ENCODE results near the gene DAPK1.
"Not testable (repeated sequence)": the region's sequence is repeated elsewhere in the genome, so short reads cannot be mapped to it uniquely, and the experiment has no call there.

Gene DAPK1

DNA sequence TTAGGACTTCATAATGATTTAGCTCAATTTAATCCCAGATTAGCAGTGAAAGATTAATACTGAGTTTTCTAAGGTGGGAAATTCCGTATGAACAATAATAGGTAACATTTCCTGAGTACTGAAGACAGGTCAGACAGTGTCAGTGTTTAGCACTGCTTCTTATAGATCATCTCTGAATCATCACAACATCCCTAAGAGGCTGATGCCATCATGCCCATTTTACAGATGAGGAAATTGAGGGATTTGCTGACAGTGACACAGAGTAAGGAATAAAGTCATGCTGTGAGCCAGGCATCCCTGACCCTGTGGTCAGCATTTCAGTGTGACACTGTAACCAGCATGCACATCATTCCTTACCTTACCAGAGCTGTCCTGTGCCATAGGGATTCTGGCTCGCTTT lies 44.5 kb downstream of the DAPK1 start:
- DNase-seq (ENCODE audit: low read depth in 2 of 2, low spot score in 1 of 2): no peak

DNA sequence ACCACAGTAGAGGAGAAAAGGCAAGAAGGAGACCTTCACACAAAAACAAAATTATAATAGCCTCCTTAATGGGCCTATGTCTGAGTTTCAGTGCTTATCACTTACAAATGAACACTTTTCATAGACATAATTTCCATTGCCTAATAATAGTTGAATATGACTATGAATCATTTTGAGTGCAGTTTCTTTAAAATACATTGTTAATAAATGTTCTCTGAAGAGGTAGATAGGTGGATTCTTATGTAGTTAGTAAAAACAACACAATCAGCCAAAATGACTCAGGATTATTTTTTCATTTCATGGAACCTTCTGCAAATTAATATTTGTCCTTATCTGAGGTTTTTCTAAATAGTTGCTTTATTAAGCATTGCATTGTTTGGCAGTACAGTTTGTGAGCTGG lies 45.6 kb downstream of the DAPK1 start:
- DNase-seq (ENCODE audit: low read depth in 2 of 2, low spot score in 1 of 2): no peak

DNA sequence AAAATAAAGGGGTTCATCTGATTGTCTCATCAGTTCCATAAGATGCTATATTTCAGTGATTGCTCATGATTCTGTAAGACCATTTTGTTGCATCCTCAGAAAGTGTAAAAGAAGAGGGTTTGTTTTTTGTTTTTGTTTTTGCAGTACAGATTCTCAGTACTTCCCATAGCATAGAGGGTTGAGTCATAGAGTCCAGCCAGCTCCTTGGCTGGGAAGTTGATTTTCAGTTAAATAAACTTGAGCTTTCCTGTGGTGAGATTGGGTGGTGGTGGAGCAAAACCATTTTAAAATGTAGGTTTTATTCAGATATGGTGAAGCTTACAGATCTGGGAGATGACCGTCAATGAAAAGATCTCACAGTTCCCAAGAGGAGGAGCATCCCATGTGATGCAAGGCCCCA lies 48.2 kb downstream of the DAPK1 start:
- no peak for DNase-seq (ENCODE audit: low read depth in 2 of 2, low spot score in 1 of 2)

DNA sequence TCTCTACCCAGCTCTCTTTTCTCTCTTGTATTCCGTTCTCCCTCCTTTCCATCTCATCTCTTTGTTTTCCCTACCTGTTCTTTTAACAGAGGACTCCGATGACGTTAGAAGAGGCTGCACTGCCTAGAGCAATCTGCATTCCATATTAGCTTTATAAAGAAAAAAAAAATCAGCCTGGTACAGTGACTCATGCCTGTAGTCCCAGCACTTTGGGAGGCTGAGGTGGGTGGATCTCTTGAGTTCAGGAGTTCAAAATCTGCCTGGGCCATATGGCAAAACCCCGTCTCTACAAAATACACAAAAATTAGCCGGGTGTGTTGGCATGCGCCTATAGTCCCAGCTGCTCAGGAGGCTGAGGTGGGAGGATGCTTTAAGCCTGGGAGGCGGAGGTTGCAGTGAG lies 49.0 kb downstream of the DAPK1 start:
- no peak for DNase-seq (ENCODE audit: low read depth in 2 of 2, low spot score in 1 of 2)

DNA sequence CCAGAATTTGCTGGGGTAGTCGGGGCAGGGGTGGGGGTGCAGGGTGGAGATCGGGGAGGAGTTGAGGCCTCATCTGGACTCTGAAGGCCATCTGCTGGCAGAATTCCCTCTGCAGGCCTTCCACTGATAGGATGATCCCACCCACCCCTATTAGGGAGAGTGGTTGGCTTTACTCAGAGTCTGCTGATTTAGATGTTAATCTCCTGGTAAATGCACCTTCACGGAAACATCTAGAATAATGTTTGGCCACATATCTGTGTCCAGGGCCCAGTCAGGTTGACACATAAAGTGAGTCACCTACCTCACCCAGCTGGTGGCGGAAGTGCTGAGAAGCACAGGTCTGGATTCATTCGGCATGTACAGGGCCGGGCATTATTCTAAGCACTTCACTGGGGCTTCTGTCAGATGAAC lies 50.0 kb downstream of the DAPK1 start:
- no peak for DNase-seq (ENCODE audit: low read depth in 2 of 2, low spot score in 1 of 2)

DNA sequence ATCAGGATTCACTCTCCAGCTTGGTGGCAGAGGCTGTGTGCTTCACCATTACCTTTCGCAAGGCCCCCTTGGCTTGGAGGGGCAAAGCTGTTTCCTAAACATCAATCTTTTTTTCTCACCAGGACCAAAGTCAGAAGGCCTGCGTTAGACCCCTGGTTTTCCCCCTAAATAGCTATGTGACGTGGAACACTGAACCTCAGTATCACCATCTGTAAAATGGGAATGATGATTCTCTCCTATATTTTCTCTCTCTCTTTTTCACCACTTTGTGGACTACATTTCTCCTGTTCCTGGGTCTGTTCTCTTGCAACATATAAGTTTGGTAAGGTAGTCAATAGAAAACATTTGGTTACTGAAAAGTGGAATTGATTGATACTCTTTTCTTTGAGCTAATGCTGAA lies 50.5 kb downstream of the DAPK1 start:
- DNase-seq (ENCODE audit: low read depth in 2 of 2, low spot score in 1 of 2): no peak

DNA sequence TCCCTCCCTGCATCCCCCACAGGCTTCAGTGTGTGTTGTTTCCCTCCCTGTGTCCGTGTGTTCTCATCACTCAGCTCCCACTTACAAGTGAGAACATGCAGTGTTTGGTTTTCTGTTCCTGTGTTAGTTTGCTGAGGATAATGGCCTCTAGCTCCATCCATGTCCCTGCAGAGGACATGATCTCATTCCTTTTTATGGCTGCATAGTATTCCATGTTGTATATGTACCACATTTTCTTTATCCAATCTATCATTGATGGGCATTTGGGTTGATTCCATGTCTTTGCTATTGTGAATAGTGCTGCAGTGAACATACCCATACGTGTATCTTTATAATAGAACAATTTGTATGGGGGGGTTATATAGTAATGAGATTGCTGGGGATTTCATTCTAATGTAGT lies 51.4 kb downstream of the DAPK1 start:
- DNase-seq (ENCODE audit: low read depth in 2 of 2, low spot score in 1 of 2): not testable (repeated sequence)

DNA sequence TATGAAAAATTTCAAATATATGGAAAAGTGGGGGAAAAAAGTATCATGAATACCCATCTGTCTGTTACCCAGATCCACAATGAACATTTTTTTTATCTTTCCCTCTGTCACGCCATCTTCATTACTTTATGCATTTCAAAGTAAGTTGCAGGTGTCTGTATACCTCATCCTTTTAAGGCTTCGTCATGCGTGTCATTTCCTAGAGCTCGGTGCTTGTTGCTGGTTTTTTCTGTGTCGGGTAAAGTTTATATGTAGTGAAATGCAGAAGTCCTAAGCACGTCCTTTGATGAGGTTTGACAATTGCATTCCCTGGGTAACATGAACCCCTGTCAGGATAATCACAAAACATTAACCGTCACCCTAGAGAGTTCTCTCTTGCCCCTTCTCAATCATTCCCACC lies 52.1 kb downstream of the DAPK1 start:
- no peak for DNase-seq (ENCODE audit: low read depth in 2 of 2, low spot score in 1 of 2)

DNA sequence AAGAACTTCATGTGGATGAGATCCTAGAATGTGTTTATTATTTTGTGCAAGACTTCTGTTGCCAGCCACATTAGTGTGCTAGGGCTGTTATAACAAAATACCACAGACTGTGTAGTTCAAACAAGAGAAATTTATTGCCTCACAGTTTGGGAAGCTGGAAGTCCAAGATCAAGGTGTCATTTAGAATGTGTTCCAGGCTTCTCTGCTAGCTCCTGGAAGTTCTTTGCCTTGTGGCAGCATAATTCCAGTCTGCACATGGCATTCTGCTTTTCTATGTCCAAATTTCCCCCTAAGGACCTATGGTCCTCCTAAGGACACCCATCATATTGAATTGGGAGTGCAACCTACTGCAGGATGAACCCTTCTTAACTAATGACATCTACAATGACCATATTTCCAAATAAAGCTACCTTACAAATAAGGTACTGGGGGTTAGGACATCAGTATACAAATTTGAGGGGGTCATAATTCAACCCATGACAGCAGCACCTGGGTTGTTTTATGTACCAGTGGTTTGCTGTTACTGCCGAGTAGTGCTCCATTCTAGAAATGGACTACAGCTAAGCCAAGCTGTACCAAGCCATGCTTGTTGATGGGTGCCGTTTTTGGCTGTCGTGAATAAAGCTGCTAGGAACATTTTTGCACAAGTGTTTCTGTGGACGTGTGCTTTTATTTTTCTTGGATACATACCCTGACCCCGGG lies 52.7 kb downstream of the DAPK1 start:
- no peak for DNase-seq (ENCODE audit: low read depth in 2 of 2, low spot score in 1 of 2)

DNA sequence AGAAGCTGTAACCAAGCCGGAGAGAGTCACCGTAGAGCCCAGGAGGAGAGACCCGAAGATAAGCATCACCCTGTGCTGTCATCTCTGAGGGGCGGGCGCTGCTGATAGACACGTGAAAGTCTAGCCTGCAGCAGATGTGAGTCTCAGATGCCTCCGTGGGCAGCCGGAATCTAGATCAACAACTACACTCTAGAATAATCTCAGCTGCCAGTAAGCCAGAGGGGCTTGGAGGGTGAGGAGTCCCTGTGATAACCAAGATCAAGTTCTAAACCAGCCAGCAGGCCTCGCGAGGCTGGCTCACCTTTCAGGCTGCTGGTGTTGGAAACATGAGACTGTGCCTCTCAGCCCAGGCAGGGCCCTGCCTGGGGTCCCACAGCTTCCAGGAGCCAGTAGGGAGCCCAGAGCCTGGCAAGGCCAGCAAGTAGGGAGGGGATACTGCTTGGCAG lies 54.1 kb downstream of the DAPK1 start:
- DNase-seq (ENCODE audit: low read depth in 2 of 2, low spot score in 1 of 2): no peak

DNA sequence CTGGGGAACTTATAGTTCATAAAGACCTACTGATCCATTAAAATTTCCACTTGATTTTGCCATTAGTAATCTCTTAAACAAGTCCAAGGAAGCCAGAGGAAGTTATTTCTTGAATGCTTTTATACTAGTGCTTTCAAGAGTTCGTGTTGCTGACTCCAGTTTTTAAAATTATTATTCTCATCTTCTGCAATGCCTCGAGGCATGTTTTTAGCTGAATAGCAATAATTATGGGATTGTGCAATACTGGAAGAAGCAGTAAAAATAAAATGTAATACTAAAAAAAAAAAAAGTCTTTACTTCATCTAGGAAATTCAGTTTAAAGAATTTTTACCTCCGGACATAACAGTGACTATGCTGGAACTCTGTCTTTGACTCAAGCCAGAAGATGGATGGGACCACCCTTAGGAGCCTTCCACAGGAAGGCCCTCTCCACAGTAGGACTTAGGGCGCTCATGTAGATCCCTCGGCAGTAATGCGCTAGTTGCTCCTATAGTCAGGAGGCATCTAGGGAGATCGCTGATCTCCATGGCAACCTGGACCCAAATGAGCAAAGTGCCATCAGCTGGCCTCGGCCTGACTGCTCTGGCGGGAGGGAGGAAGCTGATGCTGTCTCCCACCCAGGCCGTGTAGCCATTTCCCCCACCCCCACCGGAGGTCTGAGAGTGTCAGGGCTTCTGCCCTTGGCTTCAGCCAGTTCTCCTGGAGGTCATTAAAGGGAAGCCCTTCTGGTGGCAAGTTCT lies 56.7 kb downstream of the DAPK1 start:
- DNase-seq (ENCODE audit: low read depth in 2 of 2, low spot score in 1 of 2): no peak

DNA sequence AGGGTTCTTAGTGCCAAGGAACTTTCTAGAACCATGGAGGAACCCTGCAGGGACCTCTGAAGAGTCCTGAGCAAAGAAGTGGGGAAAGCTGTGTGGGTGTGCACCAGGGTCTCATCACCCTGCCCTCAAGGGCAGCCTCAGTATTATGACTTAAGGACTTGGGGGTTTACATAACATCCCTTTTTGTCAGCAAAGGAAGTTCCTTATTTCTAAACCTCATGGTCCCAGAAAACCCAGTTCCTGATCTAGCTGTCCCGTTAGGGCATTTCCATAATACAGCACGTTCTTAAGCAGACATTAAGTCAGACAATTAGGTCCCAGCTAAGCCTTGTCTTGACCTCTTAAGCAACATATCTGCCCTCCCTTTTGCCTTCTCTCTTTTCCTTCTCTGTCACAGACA lies 57.3 kb downstream of the DAPK1 start:
- DNase-seq (ENCODE audit: low read depth in 2 of 2, low spot score in 1 of 2): no peak

DNA sequence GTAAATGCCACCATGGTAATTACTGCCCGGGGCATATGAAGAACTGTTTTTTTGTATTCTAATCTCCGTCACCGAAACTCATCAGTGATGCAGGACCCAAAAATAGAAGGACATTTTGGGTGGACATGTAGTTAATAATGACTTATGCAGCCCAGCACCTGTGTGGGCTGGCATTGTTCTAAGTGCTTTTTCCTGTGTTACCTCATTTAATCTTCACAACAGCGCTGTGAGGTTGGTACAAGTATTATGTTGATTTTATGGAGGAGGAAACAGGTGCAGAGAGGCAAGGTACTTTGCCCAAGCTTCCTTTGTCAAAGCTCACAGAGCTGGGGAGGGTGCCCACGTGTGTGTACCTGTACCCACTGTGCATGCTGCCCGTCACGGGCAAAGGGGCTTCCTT lies 58.4 kb downstream of the DAPK1 start:
- DNase-seq (ENCODE audit: low read depth in 2 of 2, low spot score in 1 of 2): no peak

DNA sequence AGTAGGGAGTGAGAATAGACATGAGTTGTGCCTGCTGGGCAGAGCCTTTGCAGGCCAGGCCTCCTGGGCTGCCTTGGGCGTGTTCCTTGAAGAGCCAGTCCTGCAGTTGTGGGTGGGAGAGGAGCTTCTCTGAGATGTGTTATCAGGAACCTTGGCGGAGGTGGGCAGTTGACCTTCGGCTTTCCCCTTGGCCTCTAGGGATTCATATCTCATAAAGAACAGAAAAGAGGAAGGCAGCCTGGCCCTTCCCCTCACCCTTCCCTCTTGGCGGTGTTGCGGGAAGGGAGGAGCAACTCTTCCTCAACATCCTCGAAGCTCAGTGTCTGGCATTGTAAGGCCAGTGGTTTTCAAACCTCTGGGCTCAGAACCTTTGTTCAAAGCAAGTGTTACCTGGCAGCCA lies 59.2 kb downstream of the DAPK1 start:
- DNase-seq (ENCODE audit: low read depth in 2 of 2, low spot score in 1 of 2): no peak

DNA sequence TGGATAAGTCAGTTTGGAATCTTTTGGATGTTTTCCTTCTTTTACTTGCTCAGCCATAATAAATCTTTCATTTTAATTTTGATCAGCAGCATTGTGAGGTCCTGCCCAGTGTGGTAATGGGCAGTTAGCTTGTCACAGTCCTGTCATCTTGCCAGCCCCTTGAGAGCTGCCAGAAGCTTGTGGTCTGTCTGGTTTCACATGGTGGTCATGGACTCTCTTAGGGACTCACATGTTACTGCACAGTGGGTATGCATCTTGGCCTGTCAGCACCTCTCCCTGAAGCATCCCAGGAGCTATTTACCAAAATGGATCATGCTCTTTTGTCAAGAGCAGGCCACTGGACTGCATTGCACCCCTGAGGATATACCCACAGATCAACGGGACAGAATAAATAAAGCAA lies 60.3 kb downstream of the DAPK1 start:
- no peak for DNase-seq (ENCODE audit: low read depth in 2 of 2, low spot score in 1 of 2)

DNA sequence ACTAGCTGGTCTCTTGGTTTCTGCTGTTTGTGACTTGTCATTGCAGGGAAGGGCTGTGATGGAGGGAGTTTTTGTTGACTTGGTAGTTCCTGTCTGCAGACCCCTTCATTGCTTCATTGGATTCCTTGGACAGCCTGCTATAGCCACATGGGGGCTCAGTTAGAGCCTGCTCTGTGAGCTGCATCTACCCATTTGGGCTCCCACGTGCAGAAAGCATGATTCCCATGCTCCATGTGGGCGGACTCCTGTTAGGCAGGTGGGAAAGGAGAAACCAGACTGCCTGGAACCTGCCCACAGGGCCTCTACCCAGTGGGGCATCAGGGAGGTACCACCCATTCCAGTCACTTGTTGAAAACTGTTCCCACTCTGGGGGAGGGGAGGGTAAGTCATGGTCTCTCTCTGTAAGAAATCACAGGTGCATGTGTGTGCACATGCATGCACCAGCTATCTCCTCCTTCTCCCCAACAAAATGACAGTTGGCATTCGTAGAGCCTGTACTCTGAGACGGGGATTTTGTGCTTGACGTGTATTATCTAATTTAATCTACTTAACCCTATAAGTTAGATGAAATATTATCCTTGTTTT lies 61.0 kb downstream of the DAPK1 start:
- DNase-seq (ENCODE audit: low read depth in 2 of 2, low spot score in 1 of 2): no peak

DNA sequence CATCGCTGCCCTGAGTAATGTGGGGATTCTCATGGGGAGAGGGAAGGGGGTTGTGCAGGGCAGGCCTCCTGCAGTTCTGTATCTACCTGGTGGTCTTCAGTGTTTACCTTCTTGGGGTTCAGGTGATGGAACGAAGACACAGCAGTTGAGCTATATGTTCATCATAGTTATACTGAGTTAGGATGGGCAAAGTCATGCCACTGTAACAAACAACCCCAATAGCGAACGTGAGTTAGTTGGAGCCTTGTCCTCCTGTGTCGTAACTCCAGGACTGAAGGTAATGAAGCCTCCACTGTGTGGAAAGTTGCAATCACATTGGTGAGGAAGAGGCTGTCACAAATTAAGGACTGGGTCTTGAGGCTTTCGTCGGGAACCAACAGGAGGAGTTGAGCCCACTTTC lies 64.4 kb downstream of the DAPK1 start:
- DNase-seq (ENCODE audit: low read depth in 2 of 2, low spot score in 1 of 2): no peak

DNA sequence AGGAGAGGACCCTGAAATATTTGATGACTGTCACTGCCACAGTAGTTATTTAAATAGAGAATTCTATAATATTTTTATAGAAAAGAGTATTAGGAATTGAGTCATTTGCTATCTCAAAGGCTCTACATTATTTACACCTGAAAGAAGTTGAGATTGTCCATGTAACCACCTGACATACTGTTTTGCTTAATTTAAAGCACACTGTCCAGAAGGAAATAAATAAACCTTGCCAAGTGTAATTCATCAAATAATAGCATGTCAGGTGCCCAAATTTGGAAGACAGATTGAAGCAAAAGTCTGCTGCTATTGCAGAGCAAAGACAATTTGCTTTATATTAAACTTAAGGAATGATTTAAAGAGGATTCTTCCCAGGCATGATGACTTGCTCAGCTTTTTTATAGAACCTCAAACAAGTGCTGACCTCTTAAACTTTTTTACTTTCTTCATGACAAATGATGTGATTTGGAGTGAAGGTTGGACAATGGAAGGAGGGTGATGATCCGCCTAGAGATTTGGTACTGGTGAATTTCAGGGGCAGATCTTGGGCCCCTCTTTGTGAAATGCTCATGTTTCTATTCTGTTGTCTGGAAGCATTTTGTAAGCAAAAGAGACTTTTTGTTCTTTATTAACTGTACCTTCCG lies 65.0 kb downstream of the DAPK1 start:
- DNase-seq (ENCODE audit: low read depth in 2 of 2, low spot score in 1 of 2): no peak

DNA sequence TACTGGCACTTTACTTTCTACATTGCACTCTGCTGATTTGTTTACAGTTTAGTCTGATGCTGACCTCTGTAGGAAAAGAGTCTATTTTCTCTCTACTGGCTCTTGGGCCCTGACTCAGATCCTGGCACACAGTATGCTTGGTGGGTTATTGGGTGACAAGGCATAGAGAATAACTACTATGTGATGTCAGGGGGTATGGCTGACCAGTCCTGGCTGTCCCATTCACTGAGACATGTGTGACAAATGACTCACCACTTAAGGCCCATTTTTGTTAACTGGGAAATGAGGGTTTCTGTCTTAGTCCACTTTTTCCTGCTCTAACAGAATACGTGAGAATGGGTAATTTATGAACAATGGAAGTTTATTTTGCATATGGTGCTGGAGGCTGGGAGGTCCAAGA lies 66.4 kb downstream of the DAPK1 start:
- DNase-seq (ENCODE audit: low read depth in 2 of 2, low spot score in 1 of 2): no peak

DNA sequence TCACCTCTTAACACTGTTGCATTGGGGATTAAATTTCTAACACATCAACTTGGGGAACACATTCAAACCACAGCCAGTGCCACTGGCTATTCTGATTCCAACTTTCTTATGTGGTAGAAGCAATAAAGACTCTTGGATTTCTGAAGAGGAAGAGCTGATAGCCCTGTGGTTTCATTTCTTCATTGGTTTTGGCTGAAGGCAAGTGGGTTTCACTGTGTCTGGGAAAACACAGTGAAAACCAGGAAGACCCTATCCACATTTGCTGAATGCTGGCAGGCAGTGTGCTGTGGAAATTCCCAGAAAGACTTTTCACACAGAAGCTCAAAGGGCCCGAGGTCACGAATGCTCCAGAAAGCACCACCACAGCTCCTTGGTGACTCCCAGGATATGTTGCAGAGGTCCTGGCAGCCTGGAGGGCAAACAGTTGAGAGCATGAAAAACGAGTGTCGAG lies 67.1 kb downstream of the DAPK1 start:
- no peak for DNase-seq (ENCODE audit: low read depth in 2 of 2, low spot score in 1 of 2)

DNA sequence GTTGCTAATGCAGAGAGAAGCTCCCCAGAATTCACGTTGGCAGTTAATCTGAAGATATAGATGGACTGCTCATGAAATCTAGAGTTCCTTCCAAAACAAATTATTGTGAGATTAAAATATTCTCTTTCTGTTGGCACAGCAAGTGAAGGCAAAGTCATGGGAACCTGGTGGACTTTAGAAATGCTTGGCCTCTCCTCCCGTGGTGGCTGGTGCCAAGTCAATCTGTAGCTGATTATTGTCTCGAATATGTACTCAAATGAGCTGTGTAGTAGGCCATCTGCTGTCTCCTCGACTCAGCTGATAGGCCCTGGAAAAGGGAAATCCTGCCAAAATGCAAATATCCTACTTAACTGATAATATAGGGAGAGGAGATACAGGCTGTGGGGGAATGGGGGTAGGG lies 69.3 kb downstream of the DAPK1 start:
- DNase-seq (ENCODE audit: low read depth in 2 of 2, low spot score in 1 of 2): no peak

DNA sequence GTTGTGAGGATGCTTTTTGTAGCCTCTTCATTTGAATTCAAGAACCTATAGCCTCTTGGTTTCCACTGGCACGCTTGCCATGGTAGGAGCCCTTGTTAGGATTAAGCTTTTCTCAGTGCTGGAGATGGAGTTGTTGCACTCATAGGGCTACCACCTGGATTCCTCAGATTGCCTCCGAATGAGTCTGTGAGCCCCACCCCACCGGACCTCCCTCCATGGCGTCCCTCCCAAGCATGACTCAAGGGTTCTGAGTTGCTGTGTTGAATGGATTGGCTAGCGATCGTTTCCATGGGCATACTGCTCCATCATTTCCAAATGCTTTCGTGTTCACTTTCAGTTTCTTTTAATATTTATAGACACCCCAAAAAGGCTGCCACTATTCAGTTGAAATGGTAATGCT lies 69.9 kb downstream of the DAPK1 start:
- DNase-seq (ENCODE audit: low read depth in 2 of 2, low spot score in 1 of 2): no peak

All from stimulated activated CD8-positive, alpha-beta memory T cell treated with anti-CD3 and anti-CD28 coated beads, Interleukin-4, amount 100 ng/mL, for 1 hour (primary cell).